HG02678 (cell line): ENCODE results near the gene DNAH3.
"Not testable (repeated sequence)": the region's sequence is repeated elsewhere in the genome, so short reads cannot be mapped to it uniquely, and the experiment has no call there.

ENCODE experiments used
- ATAC-seq: cut with Tn5 transposase; IDR thresholded peaks from one replicate; pipeline ENCODE4 v1.9.1; 2021; ENCODE audit warnings: mild to moderate bottlenecking, moderate library complexity; ENCODE audit not compliant: unreplicated experiment

Gene DNAH3

GRCh38 chr16:21169249-21169981 lies 18.8 kb upstream of the DNAH3 start:
- ATAC-seq = no peak

- ATAC-seq = no peak
Measured at GRCh38 chr16:21167929-21168602, 17.4 kb upstream of the DNAH3 start.

GRCh38 chr16:21167360-21167759 lies 16.7 kb upstream of the DNAH3 start:
- ATAC-seq = no peak

GRCh38 chr16:21166561-21166961 lies 15.9 kb upstream of the DNAH3 start:
- no peak for ATAC-seq

- ATAC-seq = no peak
Measured at GRCh38 chr16:21164521-21165168, 14.0 kb upstream of the DNAH3 start.

GRCh38 chr16:21163576-21163975 lies 12.9 kb upstream of the DNAH3 start:
- ATAC-seq = no peak

- no peak for ATAC-seq
Measured at GRCh38 chr16:21162661-21163151, 12.1 kb upstream of the DNAH3 start.

GRCh38 chr16:21161211-21161610 lies 10.6 kb upstream of the DNAH3 start:
- ATAC-seq = no peak

GRCh38 chr16:21160276-21160675 lies 9.6 kb upstream of the DNAH3 start:
- ATAC-seq = no peak

- no peak for ATAC-seq
Measured at GRCh38 chr16:21159281-21159951, 8.8 kb upstream of the DNAH3 start.

GRCh38 chr16:21158208-21159110 lies 7.8 kb upstream of the DNAH3 start, which contains the start of gene LDAF1:
TSS of gene LDAF1 (plus strand) at chr16:21158674. CDS start at chr16:21161183, 2,509 bp downstream.
- ATAC-seq = peak; percentile 86

GRCh38 chr16:21157632-21158031 lies 7.0 kb upstream of the DNAH3 start:
- no peak for ATAC-seq

- no peak for ATAC-seq
Measured at GRCh38 chr16:21156767-21157467, 6.3 kb upstream of the DNAH3 start.

- not testable (repeated sequence) for ATAC-seq
Measured at GRCh38 chr16:21156011-21156410, 5.4 kb upstream of the DNAH3 start.

GRCh38 chr16:21153124-21153729 lies 2.6 kb upstream of the DNAH3 start:
- ATAC-seq = not testable (repeated sequence)

GRCh38 chr16:21152160-21153030 lies 1.7 kb upstream of the DNAH3 start:
- ATAC-seq = not testable (repeated sequence)

GRCh38 chr16:21145738-21146137 lies 4.9 kb downstream of the DNAH3 start:
- ATAC-seq = no peak

GRCh38 chr16:21134053-21134452 lies 16.6 kb downstream of the DNAH3 start:
- no peak for ATAC-seq
